ENCODE measurements around the gene MYO3A.

GRCh38 chr10:25933653-25934608 lies at the start of gene MYO3A:
- TF ChIP-seq FOXM1 (IDR thresholded peaks at IDR 0.05; ENCODE audit: borderline replicate concordance) (no peak), PKNOX1 (IDR thresholded peaks at IDR 0.05) (no peak), BHLHE40 (IDR thresholded peaks at IDR 0.05; ENCODE audit: borderline replicate concordance) (no peak), ELF4 (IDR thresholded peaks at IDR 0.05) (no peak), ARNT (IDR thresholded peaks at IDR 0.05) (no peak), FOXK2 (IDR thresholded peaks at IDR 0.05) (no peak), L3MBTL2 (conservative IDR thresholded peaks at IDR 0.05) (no peak), SP1 (IDR thresholded peaks at IDR 0.05) (no peak), HDGF (IDR thresholded peaks at IDR 0.05; ENCODE audit: borderline replicate concordance) (no peak), SUZ12 (IDR thresholded peaks at IDR 0.05) (no peak), ZNF384 (IDR thresholded peaks at IDR 0.05) (no peak), NFRKB (IDR thresholded peaks at IDR 0.05) (no peak), TARDBP (IDR thresholded peaks at IDR 0.05) (no peak)
